Natural killer cell (primary cell): ENCODE measurements around the gene PITX3. TPM values are rescaled to one million over a fixed set of nuclear protein-coding genes. Genes with fewer than 3 reads are reported as not detected.

Experiments
- ATAC-seq, 3 donors: fragments of 150-1000 bp in 2 of 3; fragments of 200-7000 bp in 1 of 3; cut with Tn5 transposase; 1 replicate in 1 of 3; 2 replicates in 2 of 3; pipeline ENCODE4 v1.10.0; 2021; ENCODE audit warnings: mild to moderate bottlenecking in 2 of 3, moderate library complexity in 2 of 3
- DNase-seq, 2 donors: peaks; one replicate each; pipeline versions ENCODE4 v3.0.0 to v3.0.0-alpha.2; 2013 to 2021; ENCODE audit warnings: mixed read lengths in 1 of 2
- H3K27ac ChIP-seq: one replicate; pipeline ENCODE4 v1.5.1; 2013; ENCODE audit warnings: mild to moderate bottlenecking, low read length
- H3K27me3 ChIP-seq: one replicate; pipeline ENCODE4 v1.6.1; 2013; ENCODE audit warnings: low read length; ENCODE audit not compliant: control insufficient read depth, insufficient read depth
- H3K36me3 ChIP-seq: one replicate; pipeline ENCODE4 v1.6.1; 2013; ENCODE audit warnings: low read length; ENCODE audit not compliant: control insufficient read depth, insufficient read depth
- H3K4me1 ChIP-seq: one replicate; pipeline ENCODE4 v1.6.1; 2013; ENCODE audit warnings: low read length; ENCODE audit not compliant: control insufficient read depth, insufficient read depth
- H3K4me3 ChIP-seq: one replicate; pipeline ENCODE4 v1.5.1; 2013; ENCODE audit warnings: low read length
- H3K9me3 ChIP-seq: one replicate; pipeline ENCODE4 v1.6.1; 2013; ENCODE audit warnings: low read length; ENCODE audit not compliant: control insufficient read depth, insufficient read depth
- H3K27ac Mint-ChIP-seq, 2 donors: one replicate each; pipeline ENCODE4 v1.8.0; 2022; ENCODE audit warnings: mild to moderate bottlenecking in 2 of 2, mixed read lengths in 2 of 2, moderate library complexity in 1 of 2
- H3K27me3 Mint-ChIP-seq, 2 donors: one replicate each; pipeline ENCODE4 v1.8.0; 2022; ENCODE audit warnings: low read depth in 2 of 2, mixed read lengths in 2 of 2
- H3K36me3 Mint-ChIP-seq: one replicate; pipeline ENCODE4 v1.8.0; 2022; ENCODE audit warnings: mixed read lengths
- H3K4me1 Mint-ChIP-seq, 2 donors: one replicate each; pipeline ENCODE4 v1.8.0; 2022; ENCODE audit warnings: mixed read lengths in 2 of 2
- H3K4me3 Mint-ChIP-seq: one replicate; pipeline ENCODE4 v1.8.0; 2022; ENCODE audit warnings: mild to moderate bottlenecking, moderate library complexity, mixed read lengths
- H3K9me3 Mint-ChIP-seq, 2 donors: one replicate each; pipeline ENCODE4 v1.8.0; 2022; ENCODE audit warnings: mixed read lengths in 2 of 2
- WGBS: methylation state at CpG from one replicate; pipeline ENCODE4 v1.1.7; 2013; ENCODE audit warnings: missing lambda C conversion rate; ENCODE audit not compliant: insufficient coverage; 5-methylcytosine and 5-hydroxymethylcytosine counted together
- intact Hi-C: fragments of 100-400 bp; cut with micrococcal nuclease; formaldehyde crosslinking; loops from one replicate; pipeline ENCODE4 v1.14.2; 2022
- total RNA-seq, 4 donors: library from RNA; stranded (reverse); fragments of 120-200 nt in 1 of 4; gene quantifications; one replicate each; pipeline versions ENCODE4 v1.2.3 to v1.2.4, GENCODE V29; 2013 to 2022
- TF ChIP-seq, protein P1 (sequence below): fragments of 200-600 bp; IDR thresholded peaks from one replicate; pipeline ENCODE4 v1.8.0; 2022; ENCODE audit warnings: antibody characterized with exemption

Gene PITX3
- total RNA-seq, 3 donors from 2014 or later (not counting 1 experiment from before 2014, with no cell fraction given) = not detected

DNA sequence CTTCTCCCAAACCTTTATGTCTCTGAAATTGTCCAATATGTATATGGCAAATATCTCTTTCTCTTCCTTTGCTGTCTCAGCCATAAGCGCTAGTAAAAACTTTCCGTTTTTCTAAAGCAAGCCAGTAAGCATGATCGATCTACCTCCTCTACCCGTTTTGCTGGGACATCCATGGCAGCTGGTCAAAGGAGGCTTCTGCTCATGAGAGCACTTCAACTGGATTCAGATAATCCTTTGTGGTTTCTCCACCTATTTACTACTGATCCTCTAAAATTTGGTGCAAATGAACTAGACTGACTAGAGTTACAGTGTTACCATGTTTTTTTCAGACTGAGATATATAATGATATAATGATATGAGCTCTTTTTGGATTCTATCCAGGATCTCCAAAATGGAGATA is 46.7 kb upstream of the PITX3 start:
- ATAC-seq (no peak), DNase-seq (no peak)
- Histone ChIP-seq H3K4me1 (no peaks in the 10 kb centered on the region), H3K27ac (no peak overlapping the region), H3K27me3 (no peaks in the 10 kb centered on the region), H3K9me3 (no peaks in the 10 kb centered on the region), H3K36me3 (peaks cover 3% of the 10 kb centered on the region), H3K4me3 (no peak overlapping the region)
- WGBS = 91% methylated on average over 4 of the region's 4 CpGs
- H3K9me3 Mint-ChIP-seq = no peaks in the 10 kb centered on the region
- H3K4me3 Mint-ChIP-seq = no peak overlapping the region
- TF ChIP-seq, protein P1, sequence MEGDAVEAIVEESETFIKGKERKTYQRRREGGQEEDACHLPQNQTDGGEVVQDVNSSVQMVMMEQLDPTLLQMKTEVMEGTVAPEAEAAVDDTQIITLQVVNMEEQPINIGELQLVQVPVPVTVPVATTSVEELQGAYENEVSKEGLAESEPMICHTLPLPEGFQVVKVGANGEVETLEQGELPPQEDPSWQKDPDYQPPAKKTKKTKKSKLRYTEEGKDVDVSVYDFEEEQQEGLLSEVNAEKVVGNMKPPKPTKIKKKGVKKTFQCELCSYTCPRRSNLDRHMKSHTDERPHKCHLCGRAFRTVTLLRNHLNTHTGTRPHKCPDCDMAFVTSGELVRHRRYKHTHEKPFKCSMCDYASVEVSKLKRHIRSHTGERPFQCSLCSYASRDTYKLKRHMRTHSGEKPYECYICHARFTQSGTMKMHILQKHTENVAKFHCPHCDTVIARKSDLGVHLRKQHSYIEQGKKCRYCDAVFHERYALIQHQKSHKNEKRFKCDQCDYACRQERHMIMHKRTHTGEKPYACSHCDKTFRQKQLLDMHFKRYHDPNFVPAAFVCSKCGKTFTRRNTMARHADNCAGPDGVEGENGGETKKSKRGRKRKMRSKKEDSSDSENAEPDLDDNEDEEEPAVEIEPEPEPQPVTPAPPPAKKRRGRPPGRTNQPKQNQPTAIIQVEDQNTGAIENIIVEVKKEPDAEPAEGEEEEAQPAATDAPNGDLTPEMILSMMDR = no peak
- H3K4me1 Mint-ChIP-seq = peaks cover 44 to 58% of the 10 kb centered on the region in 2 donors
- intact Hi-C loops = no loop called here
- no peaks in the 10 kb centered on the region for H3K36me3 Mint-ChIP-seq
- H3K27ac Mint-ChIP-seq = no peak overlapping the region
- no peaks in the 10 kb centered on the region for H3K27me3 Mint-ChIP-seq

DNA sequence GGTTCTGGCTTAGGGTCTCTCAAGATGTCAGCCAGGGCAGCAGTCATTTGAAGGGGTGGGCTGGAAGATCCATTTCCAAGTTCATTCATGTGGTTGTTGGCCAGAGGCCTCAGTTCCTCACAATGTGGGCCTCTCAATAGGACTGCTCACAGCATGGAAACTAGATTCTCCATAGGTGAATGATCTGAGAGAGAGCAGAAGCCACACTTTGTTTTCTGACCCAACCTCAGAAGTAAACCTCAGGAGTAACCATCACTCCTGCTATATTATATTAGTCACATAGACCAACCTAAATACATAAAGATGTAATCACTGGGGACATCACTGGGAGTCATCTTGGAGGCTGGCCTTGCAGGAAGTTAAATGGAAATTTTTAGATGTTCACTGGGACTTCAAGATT is 46.2 kb upstream of the PITX3 start:
- H3K9me3 Mint-ChIP-seq = no peaks in the 10 kb centered on the region

DNA sequence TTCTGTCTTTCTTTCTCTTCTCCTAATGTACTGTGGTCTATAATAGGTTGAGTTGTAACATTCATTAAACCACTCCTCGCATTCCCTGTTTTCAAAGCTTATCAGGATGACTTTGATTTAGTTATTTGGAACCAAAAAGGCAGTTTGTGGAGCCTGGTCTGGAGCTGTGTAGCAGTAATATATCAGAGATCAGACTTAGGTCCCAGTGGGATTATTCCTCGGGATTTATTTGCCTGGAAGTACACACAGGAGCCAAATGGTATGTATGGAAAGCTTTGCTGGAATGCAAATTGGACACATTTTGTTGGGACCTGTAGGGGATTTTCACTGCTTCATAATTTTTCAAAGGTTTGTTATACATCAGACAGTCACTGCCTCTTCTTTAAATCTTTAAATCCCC is 44.9 kb upstream of the PITX3 start:
- Histone ChIP-seq H3K9me3 (no peaks in the 10 kb centered on the region), H3K4me3 (no peak overlapping the region), H3K27me3 (no peaks in the 10 kb centered on the region), H3K4me1 (no peaks in the 10 kb centered on the region), H3K27ac (no peak overlapping the region), H3K36me3 (peaks cover 3% of the 10 kb centered on the region)
- no peaks in the 10 kb centered on the region for H3K36me3 Mint-ChIP-seq
- intact Hi-C loops = no loop called here
- H3K4me3 Mint-ChIP-seq = no peak overlapping the region
- no peak overlapping the region for H3K27ac Mint-ChIP-seq
- no peak for ATAC-seq
- no peaks in the 10 kb centered on the region for H3K27me3 Mint-ChIP-seq
- DNase-seq = no peak
- TF ChIP-seq, protein P1 = no peak
- H3K4me1 Mint-ChIP-seq = peaks cover 43 to 62% of the 10 kb centered on the region in 2 donors
- no peaks in the 10 kb centered on the region for H3K9me3 Mint-ChIP-seq
- WGBS = 100% methylated on average over 1 of the region's 2 CpGs

More for the DNA sequence above, 46.2 kb upstream of the PITX3 start:
- Histone ChIP-seq H3K4me3 (no peak overlapping the region), H3K27ac (no peak overlapping the region), H3K9me3 (no peaks in the 10 kb centered on the region), H3K27me3 (no peaks in the 10 kb centered on the region), H3K4me1 (no peaks in the 10 kb centered on the region), H3K36me3 (peaks cover 3% of the 10 kb centered on the region)
- H3K27ac Mint-ChIP-seq = no peak overlapping the region
- H3K36me3 Mint-ChIP-seq = no peaks in the 10 kb centered on the region
- DNase-seq (no peak), ATAC-seq (no peak)
- peaks cover 45 to 62% of the 10 kb centered on the region in 2 donors for H3K4me1 Mint-ChIP-seq
- intact Hi-C loops = no loop called here
- TF ChIP-seq, protein P1 = no peak
- H3K4me3 Mint-ChIP-seq = no peak overlapping the region
- H3K27me3 Mint-ChIP-seq = no peaks in the 10 kb centered on the region

DNA sequence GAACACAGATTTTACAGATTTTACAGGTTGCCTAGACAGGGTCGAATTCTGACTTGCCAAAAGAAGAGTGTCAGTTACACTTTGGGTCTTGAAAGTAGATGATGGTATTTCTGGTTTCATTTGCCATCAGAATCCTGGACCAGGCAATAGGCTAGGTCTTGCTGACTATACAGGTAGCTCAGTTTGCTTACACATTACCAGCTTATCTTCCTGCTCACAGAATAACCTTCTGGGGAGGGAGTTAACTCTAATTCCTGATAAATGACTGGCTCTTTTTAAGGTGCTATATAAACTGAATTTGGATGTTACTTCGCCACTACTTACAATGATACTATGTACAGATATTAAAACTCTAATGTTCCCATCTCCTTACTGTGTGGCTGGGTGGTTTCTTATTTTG is 43.8 kb upstream of the PITX3 start:
- no peaks in the 10 kb centered on the region for H3K27me3 ChIP-seq
- TF ChIP-seq, protein P1 = no peak
- H3K4me1 Mint-ChIP-seq = peaks cover 47 to 67% of the 10 kb centered on the region in 2 donors
- DNase-seq = no peak
- intact Hi-C loops = no loop called here
- no peaks in the 10 kb centered on the region for H3K9me3 ChIP-seq
- no peak overlapping the region for H3K4me3 Mint-ChIP-seq
- peaks cover 2% of the 10 kb centered on the region for H3K36me3 ChIP-seq
- no peak overlapping the region for H3K27ac ChIP-seq
- ATAC-seq = no peak
- 71% methylated on average over 1 of the region's 2 CpGs for WGBS
- no peak overlapping the region for H3K27ac Mint-ChIP-seq
- no peaks in the 10 kb centered on the region for H3K27me3 Mint-ChIP-seq
- H3K9me3 Mint-ChIP-seq = no peaks in the 10 kb centered on the region
- no peaks in the 10 kb centered on the region for H3K4me1 ChIP-seq
- H3K36me3 Mint-ChIP-seq = no peaks in the 10 kb centered on the region
- H3K4me3 ChIP-seq = no peak overlapping the region
